Panc1 (cell line): Measurements from ENCODE around the gene ZNF23. TPM values are rescaled to one million over a fixed set of nuclear protein-coding genes. Genes with fewer than 3 reads are reported as not detected.

Experiments
- ATAC-seq: fragments of 200-7000 bp; cut with Tn5 transposase; 2 replicates; pipeline ENCODE4 v1.9.1; 2020; ENCODE audit warnings: mild to moderate bottlenecking, moderate library complexity
- BruUV-seq: library from RNA; stranded (reverse); fragments of 400-500 nt; replicated peaks from 2 replicates; lab custom pipeline; 2021; lab: Mats Ljungman, UMichigan
- CTCF ChIA-PET: fragments of 300-600 bp; sonication (Branson Sonifier 250); formaldehyde crosslinking; loops from one replicate; lab custom pipeline; 2022; ENCODE audit warnings: antibody characterized with exemption; lab: Charles Lee
- POLR2A ChIA-PET: fragments of 300-600 bp; sonication (Branson Sonifier 250); formaldehyde crosslinking; loops from one replicate; lab custom pipeline; 2022; ENCODE audit warnings: antibody characterized with exemption; lab: Charles Lee
- DNase-seq: peaks from one replicate; pipeline ENCODE4 v3.0.0-alpha.2; 2010; ENCODE audit warnings: low read depth, low spot score
- H3K27ac ChIP-seq: 2 replicates; pipeline ENCODE4 v1.5.1; 2011; ENCODE audit warnings: mild to moderate bottlenecking, low read length, inconsistent platforms
- H3K27me3 ChIP-seq: fragments of 200-500 bp; sonication (Bioruptor generic); 2 replicates; pipeline ENCODE4 v1.6.0; 2014; ENCODE audit warnings: low read length, inconsistent platforms; ENCODE audit not compliant: control insufficient read depth, insufficient read depth
- H3K36me3 ChIP-seq: fragments of 200-500 bp; sonication (Bioruptor generic); 2 replicates; pipeline ENCODE4 v1.5.1; 2014; ENCODE audit warnings: inconsistent platforms, mild to moderate bottlenecking, low read length, moderate library complexity; ENCODE audit not compliant: control insufficient read depth, insufficient read depth
- H3K4me1 ChIP-seq: 2 replicates; pipeline ENCODE4 v1.5.1; 2011; ENCODE audit warnings: inconsistent platforms, mild to moderate bottlenecking, low read length, moderate library complexity; ENCODE audit not compliant: control insufficient read depth, insufficient read depth
- H3K4me3 ChIP-seq, 2 experiments: 2 replicates each; pipeline ENCODE4 v1.5.1; 2011 to 2012; ENCODE audit warnings: low read depth in 2 of 2, low read length in 2 of 2, mild to moderate bottlenecking in 2 of 2, inconsistent platforms in 1 of 2, moderate library complexity in 1 of 2
- H3K9me3 ChIP-seq: fragments of 200-500 bp; sonication (Bioruptor generic); 2 replicates; pipeline ENCODE4 v1.5.1; 2014; ENCODE audit warnings: low read depth, mild to moderate bottlenecking, inconsistent platforms, low read length, moderate library complexity; ENCODE audit not compliant: control insufficient read depth, insufficient read depth
- POLR2AphosphoS5 ChIP-seq: IDR thresholded peaks from 2 replicates; pipeline ENCODE4 v1.6.1; 2012; ENCODE audit warnings: mild to moderate bottlenecking, low read depth, low read length, moderate library complexity
- SIN3A ChIP-seq: IDR thresholded peaks from 2 replicates; pipeline ENCODE4 v1.6.1; 2012; ENCODE audit warnings: low read depth, mild to moderate bottlenecking, low read length, moderate library complexity, borderline replicate concordance; ENCODE audit not compliant: insufficient read depth
- TCF7L2 ChIP-seq: IDR thresholded peaks from 2 replicates; pipeline ENCODE4 v1.6.1; 2011; ENCODE audit warnings: mild to moderate bottlenecking, low read depth, low read length, inconsistent platforms
- in situ Hi-C: cut with HindIII; loops from 2 replicates; pipeline ENCODE4 v1.10.0; 2016; ENCODE audit warnings: low sequenced_read_pairs, low pct_unique_long_range_greater_than_20kb
- intact Hi-C: fragments of 100-400 bp; cut with micrococcal nuclease; formaldehyde crosslinking; loops from one replicate; pipeline ENCODE4 v1.10.0; 2022; ENCODE audit not compliant: unreplicated experiment
- total RNA-seq: library from RNA; stranded (reverse); gene quantifications from one replicate; pipeline ENCODE4 v1.2.1, GENCODE V29; 2021; ENCODE audit not compliant: unreplicated experiment
- TF ChIP-seq, protein P1 (sequence below), 2 experiments: IDR thresholded peaks; 2 replicates each; pipeline ENCODE4 v1.6.1; 2011 to 2012; ENCODE audit warnings: low read depth in 2 of 2, control low read depth in 1 of 2, low read length in 1 of 2, mild to moderate bottlenecking in 1 of 2, moderate library complexity in 1 of 2; ENCODE audit not compliant: insufficient read depth in 1 of 2
- TF ChIP-seq, protein P2 (sequence below): fragments of 450-650 bp; IDR thresholded peaks from 2 replicates; pipeline ENCODE4 v1.5.1; 2017; ENCODE audit warnings: mild to moderate bottlenecking

The ZNF23 gene
- total RNA-seq, 1 experiment from 2014 or later: 5.2 TPM

DNA sequence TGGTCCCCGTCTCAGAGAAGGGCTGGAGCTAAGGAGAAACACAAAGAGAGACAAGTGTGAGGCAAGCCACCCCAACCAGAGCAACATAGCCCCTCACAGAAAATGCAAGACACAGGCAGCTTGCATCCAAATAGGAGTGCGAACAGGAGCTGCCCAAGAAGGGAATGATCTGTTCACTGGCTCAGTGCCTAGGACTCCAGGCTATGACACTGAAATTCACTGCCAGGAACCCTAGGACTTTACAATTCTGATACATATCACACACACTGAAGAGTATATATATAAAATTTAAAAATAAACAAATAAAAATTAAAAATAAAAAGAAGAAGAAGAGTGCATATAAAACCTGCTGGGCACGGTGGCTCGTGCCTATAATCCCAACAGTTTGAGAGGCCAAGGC is 5.2 kb downstream of the ZNF23 start:
- POLR2A ChIA-PET: no interaction called here
- CTCF ChIA-PET: no interaction called here
- DNase-seq: no peak
- intact Hi-C loops (no loop called here), in situ Hi-C loops (no loop called here)
- TF ChIP-seq SIN3A: no peak
- TF ChIP-seq, protein P1, sequence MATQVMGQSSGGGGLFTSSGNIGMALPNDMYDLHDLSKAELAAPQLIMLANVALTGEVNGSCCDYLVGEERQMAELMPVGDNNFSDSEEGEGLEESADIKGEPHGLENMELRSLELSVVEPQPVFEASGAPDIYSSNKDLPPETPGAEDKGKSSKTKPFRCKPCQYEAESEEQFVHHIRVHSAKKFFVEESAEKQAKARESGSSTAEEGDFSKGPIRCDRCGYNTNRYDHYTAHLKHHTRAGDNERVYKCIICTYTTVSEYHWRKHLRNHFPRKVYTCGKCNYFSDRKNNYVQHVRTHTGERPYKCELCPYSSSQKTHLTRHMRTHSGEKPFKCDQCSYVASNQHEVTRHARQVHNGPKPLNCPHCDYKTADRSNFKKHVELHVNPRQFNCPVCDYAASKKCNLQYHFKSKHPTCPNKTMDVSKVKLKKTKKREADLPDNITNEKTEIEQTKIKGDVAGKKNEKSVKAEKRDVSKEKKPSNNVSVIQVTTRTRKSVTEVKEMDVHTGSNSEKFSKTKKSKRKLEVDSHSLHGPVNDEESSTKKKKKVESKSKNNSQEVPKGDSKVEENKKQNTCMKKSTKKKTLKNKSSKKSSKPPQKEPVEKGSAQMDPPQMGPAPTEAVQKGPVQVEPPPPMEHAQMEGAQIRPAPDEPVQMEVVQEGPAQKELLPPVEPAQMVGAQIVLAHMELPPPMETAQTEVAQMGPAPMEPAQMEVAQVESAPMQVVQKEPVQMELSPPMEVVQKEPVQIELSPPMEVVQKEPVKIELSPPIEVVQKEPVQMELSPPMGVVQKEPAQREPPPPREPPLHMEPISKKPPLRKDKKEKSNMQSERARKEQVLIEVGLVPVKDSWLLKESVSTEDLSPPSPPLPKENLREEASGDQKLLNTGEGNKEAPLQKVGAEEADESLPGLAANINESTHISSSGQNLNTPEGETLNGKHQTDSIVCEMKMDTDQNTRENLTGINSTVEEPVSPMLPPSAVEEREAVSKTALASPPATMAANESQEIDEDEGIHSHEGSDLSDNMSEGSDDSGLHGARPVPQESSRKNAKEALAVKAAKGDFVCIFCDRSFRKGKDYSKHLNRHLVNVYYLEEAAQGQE (IDR thresholded peaks at IDR 0.05; ENCODE audit: insufficient read depth in 1 of 2, low read depth in 2 of 2, low read length in 1 of 2): no peak
- no peak for TF ChIP-seq POLR2AphosphoS5
- TF ChIP-seq TCF7L2: no peak
- TF ChIP-seq, protein P2, sequence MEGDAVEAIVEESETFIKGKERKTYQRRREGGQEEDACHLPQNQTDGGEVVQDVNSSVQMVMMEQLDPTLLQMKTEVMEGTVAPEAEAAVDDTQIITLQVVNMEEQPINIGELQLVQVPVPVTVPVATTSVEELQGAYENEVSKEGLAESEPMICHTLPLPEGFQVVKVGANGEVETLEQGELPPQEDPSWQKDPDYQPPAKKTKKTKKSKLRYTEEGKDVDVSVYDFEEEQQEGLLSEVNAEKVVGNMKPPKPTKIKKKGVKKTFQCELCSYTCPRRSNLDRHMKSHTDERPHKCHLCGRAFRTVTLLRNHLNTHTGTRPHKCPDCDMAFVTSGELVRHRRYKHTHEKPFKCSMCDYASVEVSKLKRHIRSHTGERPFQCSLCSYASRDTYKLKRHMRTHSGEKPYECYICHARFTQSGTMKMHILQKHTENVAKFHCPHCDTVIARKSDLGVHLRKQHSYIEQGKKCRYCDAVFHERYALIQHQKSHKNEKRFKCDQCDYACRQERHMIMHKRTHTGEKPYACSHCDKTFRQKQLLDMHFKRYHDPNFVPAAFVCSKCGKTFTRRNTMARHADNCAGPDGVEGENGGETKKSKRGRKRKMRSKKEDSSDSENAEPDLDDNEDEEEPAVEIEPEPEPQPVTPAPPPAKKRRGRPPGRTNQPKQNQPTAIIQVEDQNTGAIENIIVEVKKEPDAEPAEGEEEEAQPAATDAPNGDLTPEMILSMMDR: no peak
- BruUV-seq: no TSS peak
- Histone ChIP-seq H3K4me1 (no peaks in the 10 kb centered on the region; the same call in 1 of the 2 replicates), H3K27ac (no peak overlapping the region), H3K27me3 (no peaks in the 10 kb centered on the region), H3K36me3 (peaks cover 6% of the 10 kb centered on the region; the same call in 1 of the 2 replicates), H3K9me3 (peaks cover 8% of the 10 kb centered on the region; the same call in 1 of the 2 replicates), H3K4me3 (no peak overlapping the region)
- ATAC-seq: no peak

DNA sequence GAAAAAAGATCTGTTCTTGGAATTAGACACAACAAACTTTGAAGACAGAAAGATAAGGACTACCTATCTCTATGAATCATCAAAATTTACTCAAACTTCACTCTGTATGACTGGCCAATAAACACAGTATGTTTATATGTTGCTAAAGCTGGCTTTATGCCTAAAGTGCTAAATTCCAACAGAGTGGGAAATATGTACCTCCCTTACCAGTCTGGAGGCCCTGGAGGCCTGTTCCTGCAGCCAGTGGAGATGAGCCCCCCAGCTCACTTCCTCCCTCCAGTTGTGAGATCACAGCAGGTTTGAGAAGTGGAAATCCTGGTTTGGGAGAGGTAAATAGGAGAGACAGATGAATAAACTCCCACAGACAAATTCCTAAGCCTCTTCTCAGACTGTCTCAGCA is 9.0 kb downstream of the ZNF23 start:
- H3K4me3 ChIP-seq: no peak overlapping the region
- peaks cover 30% of the 10 kb centered on the region; the same call in 1 of the 2 replicates for H3K9me3 ChIP-seq
- intact Hi-C loops: no loop called here
- CTCF ChIA-PET: no interaction called here
- in situ Hi-C loops: no loop called here
- no peak overlapping the region for H3K27ac ChIP-seq
- POLR2A ChIA-PET: no interaction called here
- no peaks in the 10 kb centered on the region for H3K27me3 ChIP-seq
- no peaks in the 10 kb centered on the region for H3K36me3 ChIP-seq
- TF ChIP-seq, protein P1 (IDR thresholded peaks at IDR 0.05; ENCODE audit: insufficient read depth in 1 of 2, low read depth in 2 of 2, low read length in 1 of 2): no peak
- TF ChIP-seq, protein P2: no peak
- TF ChIP-seq POLR2AphosphoS5: no peak
- no peak for TF ChIP-seq TCF7L2
- no peak for TF ChIP-seq SIN3A
- ATAC-seq: no peak
- BruUV-seq: no TSS peak
- DNase-seq: no peak
- H3K4me1 ChIP-seq: no peaks in the 10 kb centered on the region
